Measurements from ENCODE around the gene EXOSC5.

EXOSC5 gene

DNA sequence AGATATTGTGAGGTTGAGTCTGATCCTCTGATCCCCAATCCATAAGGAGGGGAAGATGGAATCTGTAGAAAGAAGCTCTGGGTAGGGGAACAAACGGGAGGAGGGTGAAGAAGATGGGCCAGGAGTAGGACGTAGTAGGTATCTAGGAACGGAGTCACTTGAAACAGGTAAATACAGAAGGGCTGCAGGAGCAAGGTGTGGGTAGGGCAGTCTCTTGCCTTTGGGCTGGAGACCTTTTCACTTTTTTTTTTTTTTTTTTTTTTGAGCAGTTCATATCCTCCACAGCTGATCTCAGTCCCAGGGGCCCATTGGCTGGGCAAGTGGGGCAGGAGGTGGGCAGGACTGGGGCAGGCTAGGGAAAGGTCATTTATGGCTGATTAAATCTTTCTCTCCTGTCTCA is 1.9 kb upstream of the EXOSC5 start:
- H3K4me3 ChIP-seq (ENCODE audit: control insufficient read depth, low read depth, low read length) = no peak overlapping the region
- TF ChIP-seq, protein P1, sequence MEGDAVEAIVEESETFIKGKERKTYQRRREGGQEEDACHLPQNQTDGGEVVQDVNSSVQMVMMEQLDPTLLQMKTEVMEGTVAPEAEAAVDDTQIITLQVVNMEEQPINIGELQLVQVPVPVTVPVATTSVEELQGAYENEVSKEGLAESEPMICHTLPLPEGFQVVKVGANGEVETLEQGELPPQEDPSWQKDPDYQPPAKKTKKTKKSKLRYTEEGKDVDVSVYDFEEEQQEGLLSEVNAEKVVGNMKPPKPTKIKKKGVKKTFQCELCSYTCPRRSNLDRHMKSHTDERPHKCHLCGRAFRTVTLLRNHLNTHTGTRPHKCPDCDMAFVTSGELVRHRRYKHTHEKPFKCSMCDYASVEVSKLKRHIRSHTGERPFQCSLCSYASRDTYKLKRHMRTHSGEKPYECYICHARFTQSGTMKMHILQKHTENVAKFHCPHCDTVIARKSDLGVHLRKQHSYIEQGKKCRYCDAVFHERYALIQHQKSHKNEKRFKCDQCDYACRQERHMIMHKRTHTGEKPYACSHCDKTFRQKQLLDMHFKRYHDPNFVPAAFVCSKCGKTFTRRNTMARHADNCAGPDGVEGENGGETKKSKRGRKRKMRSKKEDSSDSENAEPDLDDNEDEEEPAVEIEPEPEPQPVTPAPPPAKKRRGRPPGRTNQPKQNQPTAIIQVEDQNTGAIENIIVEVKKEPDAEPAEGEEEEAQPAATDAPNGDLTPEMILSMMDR (conservative IDR thresholded peaks at IDR 0.05; ENCODE audit: control insufficient read depth, insufficient read depth, low read depth, low read length) = no peak
- DNase-seq (ENCODE audit: low read depth) = no peak

DNA sequence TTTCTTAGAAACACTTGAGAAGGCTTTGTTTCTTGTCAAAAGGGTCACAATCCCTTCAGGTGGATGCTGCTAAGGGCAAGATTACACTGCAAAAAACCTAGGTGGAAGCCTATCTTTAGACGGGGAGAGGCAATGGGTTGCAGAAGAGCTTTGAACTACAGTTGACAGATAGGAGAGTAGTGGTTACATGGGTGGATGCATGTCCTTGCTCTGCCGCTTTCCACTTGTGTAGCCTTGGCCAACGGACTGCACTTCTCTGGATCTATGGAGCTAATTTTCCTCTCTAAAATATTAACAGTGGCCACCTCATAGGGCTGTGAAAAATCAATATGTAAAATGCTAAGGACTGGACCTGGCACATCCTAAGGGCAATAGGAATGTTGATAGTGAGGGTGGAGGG is 1.4 kb upstream of the EXOSC5 start:
- DNase-seq (ENCODE audit: low read depth) = no peak
- peak overlapping the region; percentile 84 for H3K4me3 ChIP-seq (ENCODE audit: control insufficient read depth, low read depth, low read length)
- TF ChIP-seq, protein P1 (conservative IDR thresholded peaks at IDR 0.05; ENCODE audit: control insufficient read depth, insufficient read depth, low read depth, low read length) = no peak

DNA sequence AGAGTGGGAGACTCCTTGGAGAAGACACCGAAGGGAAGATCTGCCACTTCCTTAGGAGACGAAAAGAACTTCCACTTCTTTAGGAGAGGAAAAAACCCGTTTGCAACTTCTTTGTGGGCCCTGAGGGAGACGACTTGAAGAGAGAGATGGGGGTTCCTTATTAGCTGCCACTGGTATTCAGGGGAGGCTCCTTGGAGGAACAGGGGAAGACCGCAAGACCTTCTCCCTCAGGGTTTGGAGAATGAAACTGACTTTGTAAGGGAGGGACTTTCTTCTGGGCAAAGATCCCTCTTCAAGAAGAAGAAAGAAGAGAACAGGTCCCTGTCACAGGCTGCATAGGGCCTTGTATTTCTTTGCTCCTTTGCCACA is 875 bp upstream of the EXOSC5 start:
- no peak for DNase-seq (ENCODE audit: low read depth)

DNA sequence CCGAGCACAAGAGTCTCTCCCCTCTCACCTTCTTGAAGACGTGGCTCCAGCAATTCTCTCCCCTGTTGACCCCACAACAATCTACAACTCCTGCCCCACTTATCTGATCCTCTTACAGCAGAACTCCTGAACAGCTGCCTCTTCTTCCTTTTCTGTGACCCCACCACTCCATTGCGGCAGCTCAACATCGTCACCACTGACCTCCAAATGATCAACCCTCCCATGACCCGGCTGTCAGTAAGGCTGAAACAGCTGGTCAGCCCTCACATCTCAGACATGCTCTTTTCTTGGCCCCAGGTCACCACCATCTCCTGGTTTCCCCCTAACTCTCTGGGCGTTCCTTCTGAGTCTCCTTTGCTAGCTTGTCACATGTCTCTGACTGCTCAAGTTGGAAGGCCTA is 1.8 kb downstream of the EXOSC5 start:
- DNase-seq (ENCODE audit: low read depth) = no peak
- TF ChIP-seq, protein P1 (conservative IDR thresholded peaks at IDR 0.05; ENCODE audit: control insufficient read depth, insufficient read depth, low read depth, low read length) = no peak
- H3K4me3 ChIP-seq (ENCODE audit: control insufficient read depth, low read depth, low read length) = no peak overlapping the region

More for the DNA sequence above, 875 bp upstream of the EXOSC5 start:
- TF ChIP-seq, protein P1 (conservative IDR thresholded peaks at IDR 0.05; ENCODE audit: control insufficient read depth, insufficient read depth, low read depth, low read length) = no peak
- peak overlapping the region; percentile 84 for H3K4me3 ChIP-seq (ENCODE audit: control insufficient read depth, low read depth, low read length)

DNA sequence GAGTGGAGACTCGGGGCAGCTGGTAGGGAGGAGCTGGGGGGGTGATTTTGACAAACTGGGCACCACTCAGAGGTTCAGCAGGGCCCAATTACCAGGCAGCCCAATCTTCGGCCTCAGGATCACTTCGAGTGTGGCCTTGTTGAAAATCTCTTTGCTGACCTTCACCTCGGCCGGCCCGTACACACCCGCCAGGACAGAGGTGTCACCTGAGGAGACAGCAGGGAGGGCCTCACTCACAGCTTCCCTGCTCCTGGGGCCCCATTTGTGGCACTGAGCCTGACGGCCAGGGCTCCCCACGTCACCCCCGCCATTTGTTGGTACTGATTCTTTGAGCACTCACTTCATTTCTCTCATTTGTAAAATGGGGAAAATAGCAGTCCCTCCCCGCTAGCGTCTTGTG is 4.4 kb downstream of the EXOSC5 start:
- H3K4me3 ChIP-seq (ENCODE audit: control insufficient read depth, low read depth, low read length) = no peak overlapping the region
- DNase-seq (ENCODE audit: low read depth) = no peak
- TF ChIP-seq, protein P1 (conservative IDR thresholded peaks at IDR 0.05; ENCODE audit: control insufficient read depth, insufficient read depth, low read depth, low read length) = no peak

DNA sequence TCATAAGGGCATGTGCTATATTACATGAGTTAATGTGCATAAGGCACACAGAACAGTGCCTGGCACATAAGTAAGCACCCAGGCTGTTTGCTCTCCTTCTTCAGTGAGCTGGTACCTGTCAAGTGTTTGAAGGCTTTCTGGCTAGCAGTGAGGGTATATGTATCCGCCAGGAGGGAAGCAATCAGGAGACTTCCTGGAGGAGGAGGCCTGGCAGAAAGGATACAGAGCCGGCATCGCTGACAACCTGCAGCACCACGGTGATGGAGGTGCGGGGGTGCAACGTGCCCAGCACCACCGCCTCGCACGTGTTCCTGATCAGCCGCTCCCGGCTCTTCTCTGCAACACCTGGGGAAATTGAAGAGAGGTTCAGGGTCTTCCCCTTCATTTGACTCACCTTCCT is 5.5 kb downstream of the EXOSC5 start:
- TF ChIP-seq, protein P1 (conservative IDR thresholded peaks at IDR 0.05; ENCODE audit: control insufficient read depth, insufficient read depth, low read depth, low read length) = no peak
- DNase-seq (ENCODE audit: low read depth) = no peak
- no peak overlapping the region for H3K4me3 ChIP-seq (ENCODE audit: control insufficient read depth, low read depth, low read length)

DNA sequence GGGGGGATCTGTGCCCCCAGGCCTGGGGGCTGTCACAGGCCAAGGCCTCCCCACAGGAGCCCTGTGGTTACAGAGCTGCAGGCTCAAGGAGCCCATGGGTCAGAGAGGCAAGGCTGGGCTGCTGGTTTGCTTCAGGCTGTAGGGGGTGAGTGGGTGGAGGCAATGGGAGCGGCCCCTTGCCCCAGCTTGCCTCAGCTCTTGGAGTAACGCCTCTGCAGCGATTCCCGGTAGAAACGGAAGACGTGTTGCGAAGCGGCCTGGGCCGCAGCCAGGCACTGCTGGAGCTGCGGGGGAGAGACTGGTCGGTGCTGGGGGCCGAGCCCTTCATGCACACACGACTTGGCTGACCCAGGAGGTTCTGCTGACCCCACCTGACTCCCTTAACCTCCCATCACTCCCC is 10.7 kb downstream of the EXOSC5 start:
- TF ChIP-seq, protein P1 (conservative IDR thresholded peaks at IDR 0.05; ENCODE audit: control insufficient read depth, insufficient read depth, low read depth, low read length) = no peak
- H3K4me3 ChIP-seq (ENCODE audit: control insufficient read depth, low read depth, low read length) = no peak overlapping the region
- DNase-seq (ENCODE audit: low read depth) = peak; percentile 66
